ENCODE data around the gene CYBRD1.
"Not testable (repeated sequence)": the region's sequence is repeated elsewhere in the genome, so short reads cannot be mapped to it uniquely, and the experiment has no call there.

CYBRD1 gene

GRCh38 chr2:171522052-171522787 is at the start of gene CYBRD1:
TSS of gene CYBRD1 (plus strand) at chr2:171522474. CDS start at chr2:171522546, 72 bp downstream.
- no peak for DNase-seq

- DNase-seq: no peak
Observed at GRCh38 chr2:171475979-171476378, 46.3 kb upstream of the CYBRD1 start.

- no peak for DNase-seq
Observed at GRCh38 chr2:171478345-171478744, 43.9 kb upstream of the CYBRD1 start.

- DNase-seq: no peak
Observed at GRCh38 chr2:171479154-171479814, 43.0 kb upstream of the CYBRD1 start.

- DNase-seq: no peak
Observed at GRCh38 chr2:171480908-171481307, 41.4 kb upstream of the CYBRD1 start.

- DNase-seq: no peak
Observed at GRCh38 chr2:171482308-171482707, 40.0 kb upstream of the CYBRD1 start.

- no peak for DNase-seq
Observed at GRCh38 chr2:171482877-171483276, 39.4 kb upstream of the CYBRD1 start.

- DNase-seq: no peak
Observed at GRCh38 chr2:171483793-171484192, 38.5 kb upstream of the CYBRD1 start.

GRCh38 chr2:171485116-171485515 is 37.2 kb upstream of the CYBRD1 start:
- no peak for DNase-seq

GRCh38 chr2:171487201-171487600 is 35.1 kb upstream of the CYBRD1 start:
- no peak for DNase-seq

GRCh38 chr2:171487803-171488259 is 34.4 kb upstream of the CYBRD1 start:
- no peak for DNase-seq

- no peak for DNase-seq
Observed at GRCh38 chr2:171490577-171490976, 31.7 kb upstream of the CYBRD1 start.

GRCh38 chr2:171491292-171491691 is 31.0 kb upstream of the CYBRD1 start:
- no peak for DNase-seq

GRCh38 chr2:171492664-171493063 is 29.6 kb upstream of the CYBRD1 start:
- DNase-seq: no peak

- not testable (repeated sequence) for DNase-seq
Observed at GRCh38 chr2:171497664-171498063, 24.6 kb upstream of the CYBRD1 start.

GRCh38 chr2:171505374-171505773 is 16.9 kb upstream of the CYBRD1 start:
- DNase-seq: no peak

GRCh38 chr2:171509945-171510731 is 12.1 kb upstream of the CYBRD1 start:
- DNase-seq: no peak

- no peak for DNase-seq
Observed at GRCh38 chr2:171512014-171512413, 10.3 kb upstream of the CYBRD1 start.

- no peak for DNase-seq
Observed at GRCh38 chr2:171512683-171513195, 9.5 kb upstream of the CYBRD1 start.

- DNase-seq: no peak
Observed at GRCh38 chr2:171513719-171514160, 8.5 kb upstream of the CYBRD1 start.

GRCh38 chr2:171514908-171515582 is 7.2 kb upstream of the CYBRD1 start:
- no peak for DNase-seq

GRCh38 chr2:171515672-171516298 is 6.5 kb upstream of the CYBRD1 start:
- no peak for DNase-seq

Measured in activated CD4-positive, alpha-beta T cell treated with anti-CD3 and anti-CD28 coated beads for 1 hour (primary cell).